ENCODE data around the gene ELF4.
A peak's percentile ranks its signal among the peaks of the same experiment; 100 is the strongest.

ELF4 gene

DNA sequence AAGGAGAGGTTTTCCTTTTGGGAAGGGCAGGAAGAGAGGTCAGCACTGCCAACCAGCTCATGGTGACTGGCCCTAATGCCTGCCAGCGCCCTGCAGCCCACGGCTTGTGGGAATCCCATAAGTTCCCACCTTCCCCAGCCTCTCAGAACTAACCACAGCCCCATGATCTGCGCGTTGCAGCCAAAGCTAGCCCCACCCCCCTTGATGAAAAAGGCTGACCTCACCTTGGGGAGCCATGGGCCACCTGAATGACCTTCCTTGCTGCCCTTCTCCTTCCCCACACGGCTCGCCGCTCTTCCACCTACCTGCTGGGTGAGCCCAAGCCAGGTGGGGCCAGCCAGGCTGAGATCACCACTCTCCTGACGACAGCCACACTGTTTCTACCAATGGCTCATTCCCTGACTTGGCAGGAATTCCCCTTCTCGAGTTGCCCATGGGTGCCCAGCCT, 3.9 kb upstream of the ELF4 start:
- peaks cover 32% of the 10 kb centered on the region for H3K4me1 ChIP-seq (ENCODE audit: control insufficient read depth, insufficient read depth, low read length)
- H3K9ac ChIP-seq (ENCODE audit: low read length): no peak overlapping the region
- no peak overlapping the region for H3K27ac ChIP-seq (ENCODE audit: low read depth, low read length)
- peaks cover 54% of the 10 kb centered on the region for H3K27me3 ChIP-seq (ENCODE audit: control insufficient read depth, insufficient read depth, low read length)
- H3K4me3 ChIP-seq (ENCODE audit: low read depth, low read length): no peak overlapping the region
- no peaks in the 10 kb centered on the region for H3K9me3 ChIP-seq (ENCODE audit: control insufficient read depth, insufficient read depth, low read depth, low read length)
- H3K36me3 ChIP-seq (ENCODE audit: control insufficient read depth, insufficient read depth, low read length): no peaks in the 10 kb centered on the region

DNA sequence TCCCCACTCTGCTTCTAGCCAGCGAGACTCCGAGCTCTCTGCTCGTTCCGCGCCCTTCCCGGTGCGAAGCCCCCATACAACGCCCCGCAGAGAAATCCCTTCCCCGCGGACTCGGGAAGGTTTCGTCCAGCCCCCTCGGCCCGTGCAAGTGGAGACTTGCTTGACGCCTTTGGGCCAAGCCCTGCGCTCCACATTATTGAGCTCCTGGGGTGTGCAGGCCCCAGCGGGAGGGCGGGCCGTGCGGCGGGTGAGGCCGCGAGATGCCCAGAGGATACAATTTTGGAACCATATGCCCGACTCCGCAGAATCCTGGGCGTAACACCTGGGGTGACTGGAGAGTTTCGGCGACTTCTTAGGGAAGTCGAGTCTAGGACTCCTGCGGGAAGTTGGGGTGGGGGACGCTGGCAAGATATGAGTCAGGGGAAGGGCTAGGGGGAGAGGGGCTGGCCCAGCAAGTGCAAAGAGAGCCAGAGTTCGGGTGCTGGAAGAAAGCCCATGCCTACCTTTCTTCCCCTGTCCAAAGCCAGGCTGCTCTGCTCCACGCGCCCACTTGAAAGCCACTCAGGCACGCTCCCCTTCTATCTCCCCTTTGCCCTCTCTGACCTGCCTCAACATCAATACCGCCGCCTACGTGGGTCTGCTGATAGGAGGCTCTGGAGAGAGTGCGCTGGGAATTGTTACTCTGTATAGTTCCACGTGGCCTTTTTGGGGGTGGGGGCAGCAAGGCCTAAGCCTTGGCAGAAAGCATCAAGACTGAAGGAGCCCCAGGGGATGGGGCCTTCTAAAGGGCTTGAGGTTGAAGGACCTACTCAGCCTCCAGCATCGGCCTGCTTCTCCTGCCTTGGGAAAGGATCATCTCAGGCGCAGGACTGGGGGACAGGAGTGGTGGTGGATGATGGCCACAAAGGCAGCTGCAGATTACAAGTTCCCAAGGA, 1.2 kb upstream of the ELF4 start:
- Histone ChIP-seq H3K9ac (ENCODE audit: low read length) (peak overlapping the region; percentile 23), H3K9me3 (ENCODE audit: control insufficient read depth, insufficient read depth, low read depth, low read length) (no peaks in the 10 kb centered on the region), H3K27ac (ENCODE audit: low read depth, low read length) (no peak overlapping the region), H3K36me3 (ENCODE audit: control insufficient read depth, insufficient read depth, low read length) (no peaks in the 10 kb centered on the region), H3K4me3 (ENCODE audit: low read depth, low read length) (peak overlapping the region; percentile 61), H3K4me1 (ENCODE audit: control insufficient read depth, insufficient read depth, low read length) (peaks cover 32% of the 10 kb centered on the region), H3K27me3 (ENCODE audit: control insufficient read depth, insufficient read depth, low read length) (peaks cover 52% of the 10 kb centered on the region)

DNA sequence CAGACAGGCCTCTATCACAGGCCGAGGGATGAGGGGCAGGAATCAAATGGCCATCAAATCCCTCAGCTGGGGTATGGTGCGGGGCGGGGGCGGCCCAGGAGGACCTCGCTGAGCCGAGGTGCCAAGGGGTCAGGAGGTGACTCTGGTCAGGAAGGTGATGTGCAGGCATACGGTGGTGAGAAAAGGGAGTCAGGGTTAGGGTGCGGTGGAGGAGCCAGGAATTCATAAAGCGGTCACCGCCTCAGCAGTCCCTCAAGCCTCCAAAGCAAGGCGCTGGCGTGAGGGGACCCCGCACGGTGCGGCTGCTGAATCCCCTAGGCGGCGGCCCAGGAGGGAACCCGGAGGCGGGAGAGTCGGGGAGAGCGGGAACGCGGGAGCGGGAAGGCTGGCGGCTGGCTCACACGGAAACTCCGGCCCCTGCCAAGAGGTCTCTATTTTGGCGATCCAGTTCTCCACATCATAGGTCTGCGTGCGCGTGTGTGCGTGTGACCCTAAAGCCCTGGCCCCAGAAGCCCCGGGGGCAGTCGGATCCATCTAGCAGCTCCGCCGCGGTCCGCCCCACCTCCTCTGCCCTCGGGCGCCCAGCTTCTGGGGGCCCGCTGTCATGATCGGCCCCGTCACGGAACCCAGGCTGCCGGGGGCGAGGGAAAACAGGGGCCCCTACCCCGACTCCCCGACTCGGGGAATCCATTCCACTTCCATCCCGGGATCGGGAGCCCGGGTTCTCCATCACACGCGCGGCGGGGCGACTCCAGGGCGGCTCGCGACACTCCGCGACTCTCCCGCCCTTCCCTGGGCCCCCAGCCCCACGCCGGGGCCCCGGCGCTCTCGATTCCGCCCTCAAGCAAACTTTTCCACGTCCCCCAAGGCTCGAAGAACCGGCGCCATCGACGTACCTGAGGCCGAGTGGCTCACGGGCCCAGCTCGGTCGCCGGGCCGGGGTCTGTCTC, 593 bp downstream of the ELF4 start:
- Histone ChIP-seq H3K4me1 (ENCODE audit: control insufficient read depth, insufficient read depth, low read length) (peaks cover 44% of the 10 kb centered on the region), H3K9ac (ENCODE audit: low read length) (no peak overlapping the region)

DNA sequence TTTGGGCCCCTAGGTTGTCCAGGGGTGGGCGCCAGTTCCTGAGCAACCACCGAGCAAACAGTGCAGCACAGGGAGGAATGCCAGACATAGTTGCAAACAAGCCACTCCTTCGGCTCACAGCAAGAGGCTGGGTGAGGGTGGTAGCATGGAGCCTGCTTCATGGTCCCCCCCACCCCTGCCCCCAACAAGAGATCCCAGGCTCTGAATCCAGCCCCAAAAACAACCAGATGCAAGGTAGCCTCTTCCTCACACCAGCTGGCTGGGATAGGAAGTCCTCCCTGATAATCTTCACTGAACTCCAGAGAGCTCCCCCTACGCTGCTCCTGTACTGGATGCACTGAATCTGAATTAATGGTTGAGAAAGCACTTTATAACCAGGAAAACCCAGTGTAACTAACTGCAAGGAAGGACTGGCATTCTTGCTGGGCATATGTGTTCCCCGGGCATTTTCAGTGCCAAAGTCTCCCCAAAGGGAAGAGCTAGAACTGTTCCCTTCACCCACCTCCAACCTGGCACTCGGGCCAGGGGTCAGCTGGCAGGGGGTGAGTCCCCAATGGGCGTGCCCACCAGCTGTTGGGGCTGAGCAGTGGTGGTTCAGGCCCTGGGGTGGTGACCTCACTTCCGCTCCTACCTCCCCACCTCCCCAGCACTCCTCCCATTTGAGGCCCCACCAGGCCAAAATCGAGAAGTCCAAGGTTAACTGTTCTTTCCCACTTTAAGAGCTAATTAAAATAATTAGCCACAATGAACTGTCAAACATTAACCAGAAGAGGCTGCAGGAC, 1.5 kb downstream of the ELF4 start:
- Histone ChIP-seq H3K4me1 (ENCODE audit: control insufficient read depth, insufficient read depth, low read length) (peaks cover 47% of the 10 kb centered on the region), H3K9ac (ENCODE audit: low read length) (no peak overlapping the region)

More for the DNA sequence above, 593 bp downstream of the ELF4 start:
- H3K36me3 ChIP-seq (ENCODE audit: control insufficient read depth, insufficient read depth, low read length): no peaks in the 10 kb centered on the region
- H3K9me3 ChIP-seq (ENCODE audit: control insufficient read depth, insufficient read depth, low read depth, low read length): no peaks in the 10 kb centered on the region
- H3K4me3 ChIP-seq (ENCODE audit: low read depth, low read length): peak overlapping the region; percentile 58
- H3K27me3 ChIP-seq (ENCODE audit: control insufficient read depth, insufficient read depth, low read length): peaks cover 50% of the 10 kb centered on the region
- H3K27ac ChIP-seq (ENCODE audit: low read depth, low read length): no peak overlapping the region

DNA sequence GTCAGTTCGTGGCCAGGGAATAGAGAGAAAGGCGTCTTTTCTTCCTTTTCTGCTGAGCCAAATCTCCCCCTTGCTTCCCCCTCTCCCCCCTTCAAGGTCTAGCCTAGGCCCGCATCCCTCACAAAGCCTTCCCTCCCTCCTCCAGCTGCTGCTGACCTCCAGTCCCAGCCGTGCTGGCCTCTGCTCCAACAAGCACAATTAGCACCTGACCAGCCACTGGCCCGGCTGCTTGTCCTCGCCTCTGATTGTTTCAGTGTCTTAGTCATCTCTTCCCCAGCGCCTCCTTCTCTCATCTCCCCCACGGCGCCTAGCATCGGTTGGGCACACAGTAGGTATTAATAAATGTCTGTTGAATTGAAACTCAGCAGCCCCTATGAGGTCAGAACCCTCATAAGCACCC, 4.2 kb downstream of the ELF4 start:
- Histone ChIP-seq H3K27ac (ENCODE audit: low read depth, low read length) (no peak overlapping the region), H3K9ac (ENCODE audit: low read length) (no peak overlapping the region), H3K4me3 (ENCODE audit: low read depth, low read length) (no peak overlapping the region), H3K36me3 (ENCODE audit: control insufficient read depth, insufficient read depth, low read length) (no peaks in the 10 kb centered on the region), H3K9me3 (ENCODE audit: control insufficient read depth, insufficient read depth, low read depth, low read length) (no peaks in the 10 kb centered on the region), H3K4me1 (ENCODE audit: control insufficient read depth, insufficient read depth, low read length) (peaks cover 43% of the 10 kb centered on the region), H3K27me3 (ENCODE audit: control insufficient read depth, insufficient read depth, low read length) (peaks cover 24% of the 10 kb centered on the region)

More for the DNA sequence above, 1.5 kb downstream of the ELF4 start:
- Histone ChIP-seq H3K36me3 (ENCODE audit: control insufficient read depth, insufficient read depth, low read length) (no peaks in the 10 kb centered on the region), H3K27me3 (ENCODE audit: control insufficient read depth, insufficient read depth, low read length) (peaks cover 41% of the 10 kb centered on the region), H3K27ac (ENCODE audit: low read depth, low read length) (no peak overlapping the region), H3K4me3 (ENCODE audit: low read depth, low read length) (peak overlapping the region; percentile 58), H3K9me3 (ENCODE audit: control insufficient read depth, insufficient read depth, low read depth, low read length) (no peaks in the 10 kb centered on the region)

DNA sequence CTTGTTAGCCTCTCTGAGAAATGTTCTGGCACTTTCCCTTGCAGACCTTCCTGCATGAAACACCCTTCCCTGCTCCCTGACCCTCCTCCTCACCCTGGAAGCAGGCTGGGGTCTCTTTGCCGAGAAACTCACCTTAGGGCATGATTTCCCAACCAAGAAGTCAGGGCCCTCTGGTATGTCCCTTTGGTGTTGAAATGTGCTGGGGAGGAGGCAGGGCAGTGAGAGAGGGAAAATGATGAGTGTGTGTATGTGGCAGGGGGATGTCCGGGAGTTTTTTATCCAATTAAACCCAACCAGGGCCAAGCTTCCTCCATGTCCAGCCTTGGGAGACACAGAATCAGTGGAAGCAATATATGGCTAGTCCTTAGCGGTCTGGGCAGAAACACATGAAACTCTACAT, 5.1 kb downstream of the ELF4 start:
- no peak overlapping the region for H3K9ac ChIP-seq (ENCODE audit: low read length)
- no peaks in the 10 kb centered on the region for H3K9me3 ChIP-seq (ENCODE audit: control insufficient read depth, insufficient read depth, low read depth, low read length)
- H3K36me3 ChIP-seq (ENCODE audit: control insufficient read depth, insufficient read depth, low read length): no peaks in the 10 kb centered on the region
- no peak overlapping the region for H3K27ac ChIP-seq (ENCODE audit: low read depth, low read length)
- peaks cover 43% of the 10 kb centered on the region for H3K4me1 ChIP-seq (ENCODE audit: control insufficient read depth, insufficient read depth, low read length)
- H3K27me3 ChIP-seq (ENCODE audit: control insufficient read depth, insufficient read depth, low read length): peaks cover 22% of the 10 kb centered on the region
- no peak overlapping the region for H3K4me3 ChIP-seq (ENCODE audit: low read depth, low read length)

DNA sequence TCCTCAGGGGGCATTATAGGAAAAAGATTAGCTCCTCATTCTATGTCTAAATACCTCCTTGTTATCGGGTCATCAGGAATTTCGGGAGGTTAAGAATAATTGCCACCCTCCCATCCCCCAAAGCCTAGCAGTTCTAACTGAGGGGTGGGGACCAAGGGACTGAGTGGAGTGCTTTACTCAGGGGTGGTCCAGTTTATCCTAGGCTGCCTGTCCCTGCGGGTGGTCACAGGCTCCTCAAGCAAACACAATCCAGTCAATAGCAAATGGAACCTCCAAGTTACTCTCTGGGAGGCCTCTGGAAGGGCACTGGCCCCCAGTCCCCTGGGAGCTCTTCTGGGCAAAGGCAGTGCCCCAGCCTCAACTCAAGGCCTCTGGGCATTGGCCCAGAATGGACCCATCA, 6.7 kb downstream of the ELF4 start:
- H3K4me3 ChIP-seq (ENCODE audit: low read depth, low read length): no peak overlapping the region
- peaks cover 37% of the 10 kb centered on the region; the same call in 1 of the 2 replicates for H3K4me1 ChIP-seq (ENCODE audit: control insufficient read depth, insufficient read depth, low read length)
- peaks cover 6% of the 10 kb centered on the region for H3K27me3 ChIP-seq (ENCODE audit: control insufficient read depth, insufficient read depth, low read length)
- H3K9me3 ChIP-seq (ENCODE audit: control insufficient read depth, insufficient read depth, low read depth, low read length): no peaks in the 10 kb centered on the region
- H3K36me3 ChIP-seq (ENCODE audit: control insufficient read depth, insufficient read depth, low read length): no peaks in the 10 kb centered on the region
- no peak overlapping the region for H3K9ac ChIP-seq (ENCODE audit: low read length)
- no peak overlapping the region for H3K27ac ChIP-seq (ENCODE audit: low read depth, low read length)

DNA sequence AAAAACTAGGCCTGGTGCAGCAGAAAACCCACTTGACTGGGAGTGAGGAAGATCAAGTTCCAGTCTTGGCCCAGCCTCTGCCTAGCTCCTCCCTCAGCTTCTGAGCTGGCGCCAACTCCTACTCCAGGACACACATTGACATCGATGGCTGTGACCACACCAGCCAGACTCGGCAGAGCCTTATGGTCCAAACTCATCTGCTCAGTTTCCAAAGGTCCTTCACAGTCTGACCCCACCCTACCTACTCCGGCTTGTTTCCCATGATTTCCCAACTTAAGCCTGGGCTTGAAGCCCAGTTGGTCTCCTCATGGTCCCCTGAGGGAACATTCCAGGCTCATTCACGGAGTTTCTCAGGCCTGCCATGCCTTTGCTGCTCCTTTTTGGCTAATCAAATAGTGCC, 10.1 kb downstream of the ELF4 start:
- no peaks in the 10 kb centered on the region for H3K27me3 ChIP-seq (ENCODE audit: control insufficient read depth, insufficient read depth, low read length)
- no peaks in the 10 kb centered on the region for H3K9me3 ChIP-seq (ENCODE audit: control insufficient read depth, insufficient read depth, low read depth, low read length)
- peaks cover 31% of the 10 kb centered on the region for H3K4me1 ChIP-seq (ENCODE audit: control insufficient read depth, insufficient read depth, low read length)
- H3K27ac ChIP-seq (ENCODE audit: low read depth, low read length): no peak overlapping the region
- H3K36me3 ChIP-seq (ENCODE audit: control insufficient read depth, insufficient read depth, low read length): no peaks in the 10 kb centered on the region
- no peak overlapping the region for H3K9ac ChIP-seq (ENCODE audit: low read length)
- no peak overlapping the region for H3K4me3 ChIP-seq (ENCODE audit: low read depth, low read length)

DNA sequence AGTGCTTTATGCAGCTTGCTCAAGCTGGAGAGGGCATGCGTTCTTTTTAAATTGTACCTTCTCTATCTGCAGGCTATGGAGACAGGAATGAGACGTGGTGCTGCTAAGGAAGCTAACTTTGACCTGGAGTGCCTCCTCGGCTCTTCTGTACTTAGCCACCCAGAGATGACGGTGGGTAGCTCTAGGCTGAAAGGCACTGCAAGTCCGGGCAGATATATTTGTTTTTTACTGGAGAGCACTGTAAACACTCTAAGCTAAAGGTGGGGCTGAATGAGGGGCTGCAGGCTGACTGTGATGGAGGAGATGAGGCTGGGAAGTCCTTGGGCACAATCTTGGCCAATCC, 12.1 kb downstream of the ELF4 start:
- H3K27ac ChIP-seq (ENCODE audit: low read depth, low read length): no peak overlapping the region

DNA sequence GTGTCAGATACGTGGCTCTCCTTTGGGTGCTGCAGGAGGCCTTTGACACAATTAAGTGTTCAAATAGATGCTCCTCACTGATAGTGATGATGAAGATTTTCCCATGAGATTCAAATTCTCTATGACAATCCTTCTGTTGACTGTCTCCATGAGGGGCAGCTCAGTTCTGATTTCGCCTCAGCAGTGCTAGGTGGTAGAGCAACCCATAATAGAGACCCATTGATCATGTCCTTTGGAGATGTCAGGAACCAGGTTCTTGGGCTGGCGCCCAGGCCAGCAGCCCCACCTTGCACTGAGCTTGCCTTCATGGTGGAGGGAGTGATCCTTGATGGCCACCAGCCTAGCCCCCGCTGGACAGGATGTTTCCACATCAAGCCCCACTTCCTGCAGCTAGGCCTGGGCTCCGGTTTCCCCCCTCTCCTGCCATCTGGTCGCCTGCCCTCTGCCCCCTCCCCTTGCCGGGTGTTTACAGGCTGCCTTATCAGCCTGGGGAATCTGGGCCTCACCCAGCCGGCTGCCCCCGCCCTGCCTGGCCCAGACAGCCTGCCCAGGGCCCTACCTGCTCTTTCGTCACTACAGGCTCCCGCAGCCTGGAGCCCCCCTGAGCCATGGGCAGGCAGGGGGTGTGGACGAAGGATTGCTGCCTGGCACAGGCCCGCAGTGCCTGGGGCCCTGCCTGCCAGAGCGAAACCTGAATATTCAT, 12.6 kb downstream of the ELF4 start:
- H3K4me1 ChIP-seq (ENCODE audit: control insufficient read depth, insufficient read depth, low read length): peaks cover 25% of the 10 kb centered on the region
- peak overlapping the region; percentile 1 for H3K9ac ChIP-seq (ENCODE audit: low read length)
- no peaks in the 10 kb centered on the region for H3K36me3 ChIP-seq (ENCODE audit: control insufficient read depth, insufficient read depth, low read length)
- H3K27ac ChIP-seq (ENCODE audit: low read depth, low read length): no peak overlapping the region
- H3K9me3 ChIP-seq (ENCODE audit: control insufficient read depth, insufficient read depth, low read depth, low read length): no peaks in the 10 kb centered on the region
- no peak overlapping the region for H3K4me3 ChIP-seq (ENCODE audit: low read depth, low read length)
- no peaks in the 10 kb centered on the region for H3K27me3 ChIP-seq (ENCODE audit: control insufficient read depth, insufficient read depth, low read length)

More for the DNA sequence above, 12.1 kb downstream of the ELF4 start:
- H3K9ac ChIP-seq (ENCODE audit: low read length): peak overlapping the region; percentile 1
- H3K4me1 ChIP-seq (ENCODE audit: control insufficient read depth, insufficient read depth, low read length): peaks cover 25% of the 10 kb centered on the region
- no peaks in the 10 kb centered on the region for H3K9me3 ChIP-seq (ENCODE audit: control insufficient read depth, insufficient read depth, low read depth, low read length)
- H3K27me3 ChIP-seq (ENCODE audit: control insufficient read depth, insufficient read depth, low read length): no peaks in the 10 kb centered on the region
- H3K36me3 ChIP-seq (ENCODE audit: control insufficient read depth, insufficient read depth, low read length): no peaks in the 10 kb centered on the region
- no peak overlapping the region for H3K4me3 ChIP-seq (ENCODE audit: low read depth, low read length)

All from HUES6 (cell line).